ENCODE results near the gene RNF227.

DNA sequence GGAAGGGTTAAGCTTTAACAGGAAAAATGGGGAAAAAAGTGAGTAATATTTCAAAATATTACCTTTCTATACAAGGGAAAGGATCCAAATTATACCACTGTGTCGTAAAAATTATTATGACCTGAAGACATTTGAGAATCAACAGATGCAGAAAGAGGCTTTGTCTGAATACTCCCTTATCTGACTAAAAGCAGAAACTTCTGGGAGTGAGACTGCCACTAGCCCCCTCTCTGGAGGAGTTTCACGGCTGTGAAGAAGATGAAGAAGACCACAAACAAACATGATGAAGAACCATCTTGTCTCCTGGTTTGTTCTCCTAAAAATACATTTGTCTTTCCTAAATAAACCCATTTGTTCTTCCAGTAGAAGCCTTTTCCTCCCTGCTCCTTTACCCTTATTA lies 45.3 kb upstream of the RNF227 start:
- TF ChIP-seq, protein P1, sequence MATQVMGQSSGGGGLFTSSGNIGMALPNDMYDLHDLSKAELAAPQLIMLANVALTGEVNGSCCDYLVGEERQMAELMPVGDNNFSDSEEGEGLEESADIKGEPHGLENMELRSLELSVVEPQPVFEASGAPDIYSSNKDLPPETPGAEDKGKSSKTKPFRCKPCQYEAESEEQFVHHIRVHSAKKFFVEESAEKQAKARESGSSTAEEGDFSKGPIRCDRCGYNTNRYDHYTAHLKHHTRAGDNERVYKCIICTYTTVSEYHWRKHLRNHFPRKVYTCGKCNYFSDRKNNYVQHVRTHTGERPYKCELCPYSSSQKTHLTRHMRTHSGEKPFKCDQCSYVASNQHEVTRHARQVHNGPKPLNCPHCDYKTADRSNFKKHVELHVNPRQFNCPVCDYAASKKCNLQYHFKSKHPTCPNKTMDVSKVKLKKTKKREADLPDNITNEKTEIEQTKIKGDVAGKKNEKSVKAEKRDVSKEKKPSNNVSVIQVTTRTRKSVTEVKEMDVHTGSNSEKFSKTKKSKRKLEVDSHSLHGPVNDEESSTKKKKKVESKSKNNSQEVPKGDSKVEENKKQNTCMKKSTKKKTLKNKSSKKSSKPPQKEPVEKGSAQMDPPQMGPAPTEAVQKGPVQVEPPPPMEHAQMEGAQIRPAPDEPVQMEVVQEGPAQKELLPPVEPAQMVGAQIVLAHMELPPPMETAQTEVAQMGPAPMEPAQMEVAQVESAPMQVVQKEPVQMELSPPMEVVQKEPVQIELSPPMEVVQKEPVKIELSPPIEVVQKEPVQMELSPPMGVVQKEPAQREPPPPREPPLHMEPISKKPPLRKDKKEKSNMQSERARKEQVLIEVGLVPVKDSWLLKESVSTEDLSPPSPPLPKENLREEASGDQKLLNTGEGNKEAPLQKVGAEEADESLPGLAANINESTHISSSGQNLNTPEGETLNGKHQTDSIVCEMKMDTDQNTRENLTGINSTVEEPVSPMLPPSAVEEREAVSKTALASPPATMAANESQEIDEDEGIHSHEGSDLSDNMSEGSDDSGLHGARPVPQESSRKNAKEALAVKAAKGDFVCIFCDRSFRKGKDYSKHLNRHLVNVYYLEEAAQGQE (IDR thresholded peaks at IDR 0.05; ENCODE audit: insufficient read depth in 1 of 2, low read depth in 2 of 2, low read length in 2 of 2), result no peak
- no peak for TF ChIP-seq SIN3A (IDR thresholded peaks at IDR 0.05; ENCODE audit: borderline replicate concordance, insufficient read depth, low read length)
- TF ChIP-seq TAF1 (IDR thresholded peaks at IDR 0.05; ENCODE audit: borderline replicate concordance, insufficient read depth, low read length), result no peak
- TF ChIP-seq POLR2AphosphoS5 (IDR thresholded peaks at IDR 0.05; ENCODE audit: low read depth, low read length), result no peak
